Gastrocnemius medialis (tissue), 4 donors: ENCODE results near the gene ATM.

Experiments used
- POLR2A ChIP-seq, 2 donors: fragments of 450-650 bp; IDR thresholded peaks; one replicate each; pipeline ENCODE4 v1.6.1; 2017; ENCODE audit warnings: antibody characterized with exemption in 2 of 2, mild to moderate bottlenecking in 2 of 2, moderate library complexity in 2 of 2
- TF ChIP-seq, protein P1 (sequence below), 5 experiments: fragments of 450-650 bp in 3 of 5; fragments of 200-600 bp in 2 of 5; sonication (generic) in 2 of 5; IDR thresholded peaks in 4 of 5; conservative IDR thresholded peaks in 1 of 5; 1 replicate in 4 of 5; 2 replicates in 1 of 5; pipeline ENCODE4 v1.5.1; 2016 to 2019; ENCODE audit warnings: antibody characterized with exemption in 5 of 5, mild to moderate bottlenecking in 3 of 5, moderate library complexity in 3 of 5

DNA sequence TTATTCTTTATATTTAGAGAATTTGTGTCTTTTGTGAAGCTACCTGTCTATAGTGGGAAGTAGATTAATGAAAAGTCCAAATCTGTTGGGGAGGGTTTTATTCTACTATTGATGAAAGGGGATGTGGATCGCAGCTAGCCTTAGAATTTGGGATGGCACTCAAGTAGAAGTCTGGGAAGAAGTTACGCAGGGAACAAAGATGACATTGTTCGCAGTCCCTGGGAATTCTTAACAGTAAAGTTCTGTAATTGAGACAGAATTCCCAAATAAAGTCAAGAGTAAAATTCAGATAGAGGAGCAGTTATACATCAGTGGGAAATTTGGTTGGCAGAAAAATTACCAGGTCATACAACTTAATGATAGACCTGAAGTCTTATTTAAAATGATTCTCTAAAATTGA, 64.1 kb downstream of the ATM start:
- TF ChIP-seq, protein P1, sequence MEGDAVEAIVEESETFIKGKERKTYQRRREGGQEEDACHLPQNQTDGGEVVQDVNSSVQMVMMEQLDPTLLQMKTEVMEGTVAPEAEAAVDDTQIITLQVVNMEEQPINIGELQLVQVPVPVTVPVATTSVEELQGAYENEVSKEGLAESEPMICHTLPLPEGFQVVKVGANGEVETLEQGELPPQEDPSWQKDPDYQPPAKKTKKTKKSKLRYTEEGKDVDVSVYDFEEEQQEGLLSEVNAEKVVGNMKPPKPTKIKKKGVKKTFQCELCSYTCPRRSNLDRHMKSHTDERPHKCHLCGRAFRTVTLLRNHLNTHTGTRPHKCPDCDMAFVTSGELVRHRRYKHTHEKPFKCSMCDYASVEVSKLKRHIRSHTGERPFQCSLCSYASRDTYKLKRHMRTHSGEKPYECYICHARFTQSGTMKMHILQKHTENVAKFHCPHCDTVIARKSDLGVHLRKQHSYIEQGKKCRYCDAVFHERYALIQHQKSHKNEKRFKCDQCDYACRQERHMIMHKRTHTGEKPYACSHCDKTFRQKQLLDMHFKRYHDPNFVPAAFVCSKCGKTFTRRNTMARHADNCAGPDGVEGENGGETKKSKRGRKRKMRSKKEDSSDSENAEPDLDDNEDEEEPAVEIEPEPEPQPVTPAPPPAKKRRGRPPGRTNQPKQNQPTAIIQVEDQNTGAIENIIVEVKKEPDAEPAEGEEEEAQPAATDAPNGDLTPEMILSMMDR (IDR thresholded peaks at IDR 0.05 in 4 of 5, conservative IDR thresholded peaks at IDR 0.05 in 1 of 5) = no peak
- no peak for TF ChIP-seq POLR2A (IDR thresholded peaks at IDR 0.05)
